H1 (cell line): ENCODE measurements around the gene KCNV2. TPM values are rescaled to one million over a fixed set of nuclear protein-coding genes. Genes with fewer than 3 reads are reported as not detected.

Experiments used
- ATF2 ChIP-seq: IDR thresholded peaks from 2 replicates; pipeline ENCODE4 v1.6.1; 2012; ENCODE audit warnings: low read length, inconsistent platforms
- CHD7 ChIP-seq: fragments of 300-600 bp; sonication (generic); IDR thresholded peaks from 2 replicates; pipeline ENCODE4 v1.7.1; 2012; ENCODE audit warnings: low read length, moderate library complexity, mild to moderate bottlenecking, inconsistent platforms; ENCODE audit not compliant: insufficient replicate concordance
- MAFK ChIP-seq: IDR thresholded peaks from 2 replicates; pipeline ENCODE4 v1.6.1; 2012; ENCODE audit warnings: low read depth, mild to moderate bottlenecking, improper control_type of control experiment, low read length
- MAX ChIP-seq: IDR thresholded peaks from 2 replicates; pipeline ENCODE4 v1.6.1; 2012; ENCODE audit warnings: inconsistent platforms
- NRF1 ChIP-seq: IDR thresholded peaks from 2 replicates; pipeline ENCODE4 v1.6.1; 2011; ENCODE audit warnings: mild to moderate bottlenecking, low read depth, low read length, improper control_type of control experiment
- PHF8 ChIP-seq: fragments of 200-600 bp; sonication (generic); conservative IDR thresholded peaks from 2 replicates; pipeline ENCODE4 v1.7.1; 2012; ENCODE audit warnings: low read depth, mild to moderate bottlenecking, inconsistent platforms, low read length, moderate library complexity
- SP2 ChIP-seq: IDR thresholded peaks from 2 replicates; pipeline ENCODE4 v1.6.1; 2012; ENCODE audit warnings: mild to moderate bottlenecking, low read length, inconsistent platforms
- polyA plus RNA-seq, 7 experiments: library from polyadenylated mRNA; depleted of rRNA in 3 of 7; stranded (reverse) in 5 of 7; unstranded in 2 of 7; fragments of >200 nt in 5 of 7; fragments of 200-250 nt in 2 of 7; gene quantifications; 1 replicate in 5 of 7; 2 replicates in 1 of 7; 4 replicates in 1 of 7; pipeline versions ENCODE4 v1.2.1 to v1.2.3, GENCODE V29; 2011 to 2013; ENCODE audit warnings: missing spikeins in 2 of 7, mixed read lengths in 2 of 7
- total RNA-seq: library from RNA; stranded (reverse); fragmentation: NEBNext Ultra II Directional; extraction: Animal tissue kit (Norgen Biotek cat#: 25700); gene quantifications from 2 replicates; pipeline ENCODE4 v1.2.1, GENCODE V29; 2021

KCNV2 gene
- total and polyA plus RNA-seq, 2 of the 8 experiments (the other 6 are each of a cell fraction or from before 2014, with no cell fraction given), result not detected

- TF ChIP-seq CHD7 (no peak), PHF8 (no peak), MAX (no peak), ATF2 (no peak), NRF1 (no peak), SP2 (no peak), MAFK (no peak)
Measured at GRCh38 chr9:2681981-2682380, 35.3 kb upstream of the KCNV2 start (continued).
